GM19468 (cell line): ENCODE results near the gene PTPRG.

Experiments
- ATAC-seq: cut with Tn5 transposase; IDR thresholded peaks from one replicate; pipeline ENCODE4 v1.9.1; 2021; ENCODE audit warnings: mild to moderate bottlenecking, moderate library complexity, moderate number of reproducible peaks; ENCODE audit not compliant: unreplicated experiment; ENCODE audit errors: extremely low read depth

The PTPRG gene

GRCh38 chr3:61615643-61616042 lies 54.3 kb downstream of the PTPRG start:
- no peak for ATAC-seq

- ATAC-seq, result no peak
Measured at GRCh38 chr3:61616586-61616985, 55.2 kb downstream of the PTPRG start.

DNA sequence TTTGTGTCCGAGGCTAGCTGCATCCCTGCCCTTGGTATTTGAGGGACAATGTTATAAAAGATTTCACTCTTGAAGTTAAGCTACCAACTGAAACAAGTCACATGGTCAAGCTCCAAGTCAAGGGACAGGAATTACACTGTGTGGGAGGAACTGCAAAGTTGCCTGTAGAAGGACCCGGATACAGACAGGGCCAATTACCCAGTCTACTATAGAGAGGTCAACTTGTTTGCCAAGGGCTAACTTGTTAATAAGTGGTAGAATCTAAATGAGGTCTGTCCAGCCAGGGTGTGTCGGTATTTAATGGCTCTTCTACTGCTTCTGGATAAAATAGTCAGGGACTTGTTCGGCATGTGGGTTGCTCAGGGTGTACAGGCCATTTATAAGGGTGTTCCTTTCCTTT lies 55.7 kb downstream of the PTPRG start:
- no peak for ATAC-seq

GRCh38 chr3:61617651-61618050 lies 56.3 kb downstream of the PTPRG start:
- ATAC-seq, result no peak

- ATAC-seq, result no peak
Measured at GRCh38 chr3:61618231-61618630, 56.9 kb downstream of the PTPRG start.

DNA sequence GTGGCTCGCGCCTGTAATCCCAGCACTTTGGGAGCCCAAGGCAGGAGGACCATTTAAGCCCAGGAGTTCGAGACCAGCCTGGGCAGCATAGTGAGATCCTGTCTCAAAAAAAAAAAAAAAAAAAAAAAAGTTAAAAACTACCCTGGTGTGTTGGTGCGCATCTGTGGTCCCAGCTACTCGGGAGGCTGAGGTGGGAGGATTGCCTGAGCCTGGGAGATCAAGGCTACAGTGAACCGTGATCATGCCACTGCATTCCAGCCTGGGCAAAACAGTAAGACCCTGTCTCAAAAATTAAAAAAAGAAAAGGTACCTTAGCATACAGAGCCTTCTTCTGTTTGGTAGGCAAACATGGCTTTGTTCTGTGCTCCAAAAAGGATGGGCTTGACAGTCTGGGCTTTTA lies 57.5 kb downstream of the PTPRG start:
- no peak for ATAC-seq

DNA sequence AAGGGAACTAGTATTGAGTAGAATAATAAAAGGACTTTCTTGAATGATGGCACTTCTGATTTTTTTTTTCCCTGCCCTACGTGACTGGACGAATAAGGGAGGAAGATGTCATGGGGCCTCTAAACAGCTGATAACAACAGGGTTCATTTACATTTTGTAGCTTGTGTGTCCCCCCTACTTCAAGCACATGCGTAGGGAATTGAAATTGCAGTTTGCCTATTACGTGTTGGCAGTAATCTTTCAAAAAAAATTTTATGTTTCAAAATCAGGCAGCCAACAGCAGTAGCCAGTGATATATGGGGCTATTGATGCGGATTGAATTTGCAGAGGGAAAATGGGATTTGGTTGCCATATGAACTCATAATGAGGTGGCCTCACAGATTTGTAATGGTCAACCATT lies 58.7 kb downstream of the PTPRG start:
- ATAC-seq, result no peak

GRCh38 chr3:61624300-61624699 lies 62.9 kb downstream of the PTPRG start:
- no peak for ATAC-seq

- no peak for ATAC-seq
Measured at GRCh38 chr3:61625429-61625828, 64.1 kb downstream of the PTPRG start.

DNA sequence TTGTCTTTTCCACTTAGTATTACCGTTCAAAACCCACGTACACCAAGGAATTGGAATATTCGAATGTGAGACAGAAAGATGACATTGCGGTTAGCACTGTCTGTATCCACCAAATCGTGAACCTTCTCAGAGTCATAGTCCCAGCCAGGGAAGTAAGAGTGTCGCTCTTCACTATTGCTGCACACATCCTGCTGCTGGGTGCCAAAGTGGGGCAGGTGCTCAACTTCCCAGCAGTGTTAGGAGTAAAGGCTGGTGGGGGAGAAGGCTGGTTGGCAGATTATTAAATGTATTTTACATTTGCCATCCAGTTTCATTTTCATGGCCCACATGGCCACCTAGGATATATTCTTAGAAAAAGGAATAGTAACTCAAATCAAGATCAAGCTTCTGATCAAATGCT lies 65.1 kb downstream of the PTPRG start:
- ATAC-seq, result no peak

- ATAC-seq, result no peak
Measured at GRCh38 chr3:61627768-61628185, 66.4 kb downstream of the PTPRG start.

DNA sequence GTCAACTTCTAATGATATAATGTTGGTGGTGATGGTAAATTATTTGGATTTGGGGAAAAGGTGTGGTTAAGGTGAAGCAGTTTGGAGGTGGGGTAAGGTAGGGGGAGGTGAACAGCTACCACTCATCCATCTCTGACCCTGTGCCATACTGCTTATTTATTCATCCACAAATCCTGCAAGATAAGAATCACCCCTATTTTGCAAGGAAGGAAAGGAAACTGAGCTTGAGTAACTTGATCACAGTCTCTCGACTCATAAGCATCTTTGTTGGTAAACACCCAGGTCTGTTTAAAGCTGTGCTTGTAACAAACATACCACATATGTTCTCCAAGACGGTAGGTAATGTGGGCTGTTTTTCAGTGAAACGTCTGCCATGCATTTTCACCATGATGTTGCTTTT lies 67.3 kb downstream of the PTPRG start:
- no peak for ATAC-seq

DNA sequence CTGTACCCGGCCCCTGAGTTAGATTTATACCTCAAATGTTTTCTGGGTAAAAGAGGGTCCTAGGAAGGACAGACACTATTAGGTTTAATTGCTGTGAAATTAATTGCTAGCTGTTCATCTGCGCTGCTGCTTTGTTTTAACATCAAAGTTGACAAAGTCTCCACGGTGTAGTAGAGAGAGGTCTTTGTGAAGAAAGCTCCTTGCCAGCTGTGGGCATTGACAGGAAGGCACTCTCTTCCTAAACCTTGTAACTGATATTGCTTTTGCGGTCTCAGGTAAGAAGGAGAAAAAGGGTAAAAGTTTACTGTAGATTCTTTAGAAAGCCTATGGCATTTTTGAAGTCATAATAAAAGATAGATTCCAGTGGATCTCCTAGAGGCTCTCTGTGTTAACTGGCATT lies 68.1 kb downstream of the PTPRG start:
- ATAC-seq, result no peak

DNA sequence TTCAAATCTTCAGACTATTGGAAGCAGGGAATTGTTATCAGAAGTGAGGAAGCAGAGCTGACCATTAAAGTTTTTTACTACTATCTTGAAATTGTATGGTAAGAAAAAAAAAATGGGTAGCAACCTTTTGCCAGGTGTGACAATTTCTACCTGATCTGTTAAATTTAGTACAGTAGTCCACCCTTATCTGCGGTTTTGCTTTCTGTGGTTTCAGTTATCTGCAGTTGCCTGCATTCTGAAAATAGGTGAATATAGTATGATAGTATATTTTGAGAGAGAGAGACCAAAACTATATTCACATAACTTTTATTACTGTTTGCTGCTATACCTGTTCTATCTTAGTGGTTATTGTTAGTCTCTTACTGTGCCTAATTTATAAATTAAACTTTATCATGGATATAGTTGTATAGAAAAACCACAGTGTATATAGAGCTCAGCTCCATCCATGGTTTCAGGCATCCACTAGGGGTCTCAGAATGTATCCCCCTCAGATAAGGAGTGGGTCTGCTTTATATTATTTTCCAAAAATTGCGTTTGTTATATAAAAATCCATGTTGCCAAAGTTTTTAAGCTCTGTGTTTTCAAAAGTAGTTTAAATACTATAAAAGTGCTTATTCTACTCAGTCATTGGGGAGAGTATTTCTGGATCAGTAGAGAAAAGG lies 69.9 kb downstream of the PTPRG start:
- ATAC-seq, result no peak

- no peak for ATAC-seq
Measured at GRCh38 chr3:61632568-61633175, 71.3 kb downstream of the PTPRG start.

GRCh38 chr3:61634678-61635077 lies 73.3 kb downstream of the PTPRG start:
- no peak for ATAC-seq

DNA sequence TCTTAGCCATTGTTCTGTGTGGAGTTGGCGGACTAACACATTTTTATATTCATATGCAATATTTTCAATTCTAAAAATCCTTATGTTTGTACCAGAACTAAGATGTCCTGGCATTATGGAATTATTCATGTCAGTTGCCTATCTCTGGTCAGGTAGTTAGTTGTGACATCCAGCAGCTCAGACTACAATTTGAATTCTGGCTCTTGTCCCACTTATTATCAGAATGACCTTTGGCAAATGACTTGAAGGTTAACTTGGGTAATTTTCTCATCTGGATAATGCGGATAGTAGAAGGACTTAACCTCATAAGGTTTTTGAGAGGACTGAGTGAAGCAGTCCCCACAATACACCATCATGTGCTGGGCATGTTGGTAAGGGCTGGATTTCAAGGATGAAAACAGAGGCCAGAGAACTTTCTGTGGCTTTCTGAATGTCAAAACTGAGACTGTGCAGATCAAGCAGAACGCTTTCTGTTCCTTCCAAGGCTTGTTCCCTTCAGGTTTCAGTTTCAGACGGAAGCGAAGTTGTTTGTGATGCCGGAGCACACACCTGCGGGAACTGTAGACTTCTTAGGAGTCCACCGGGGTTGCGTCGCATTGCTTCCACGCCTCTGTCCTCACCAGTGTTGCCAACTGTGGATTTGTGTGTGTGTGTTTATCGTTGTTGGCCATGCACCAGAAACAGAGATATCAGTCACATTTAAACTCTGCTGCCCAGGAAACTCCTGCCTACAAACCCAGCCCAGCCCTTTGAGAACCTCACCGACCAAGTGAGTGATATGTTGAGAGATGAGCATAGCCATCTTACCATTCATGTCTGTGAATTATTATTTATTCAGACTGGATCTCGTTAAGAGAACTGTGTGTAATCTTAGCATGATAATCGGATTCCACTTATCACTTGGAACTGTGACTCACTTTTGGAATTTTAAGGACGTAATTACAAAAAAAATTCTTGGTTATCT lies 76.0 kb downstream of the PTPRG start:
- ATAC-seq, result no peak

- no peak for ATAC-seq
Measured at GRCh38 chr3:61638741-61639140, 77.4 kb downstream of the PTPRG start.

- no peak for ATAC-seq
Measured at GRCh38 chr3:61639991-61640390, 78.6 kb downstream of the PTPRG start.

DNA sequence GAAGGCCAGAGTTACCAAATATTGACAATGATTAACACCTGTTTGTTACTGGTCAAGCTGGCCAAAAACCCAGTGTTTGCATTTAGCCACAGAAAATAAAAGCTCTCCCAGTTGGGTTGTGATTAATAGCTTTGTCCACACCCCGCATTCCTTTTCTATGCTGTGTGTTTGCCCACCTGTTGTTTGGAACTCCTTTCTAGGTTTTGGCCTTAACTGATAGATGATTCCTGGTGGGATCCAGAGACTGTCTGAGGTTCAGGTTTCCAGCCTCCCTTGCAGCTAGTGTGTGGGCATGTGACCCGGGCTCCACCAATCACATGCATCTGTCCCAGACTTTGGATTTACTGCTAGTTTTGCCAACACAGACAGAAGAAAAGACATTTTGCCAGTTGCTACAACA lies 83.8 kb downstream of the PTPRG start:
- ATAC-seq, result no peak

DNA sequence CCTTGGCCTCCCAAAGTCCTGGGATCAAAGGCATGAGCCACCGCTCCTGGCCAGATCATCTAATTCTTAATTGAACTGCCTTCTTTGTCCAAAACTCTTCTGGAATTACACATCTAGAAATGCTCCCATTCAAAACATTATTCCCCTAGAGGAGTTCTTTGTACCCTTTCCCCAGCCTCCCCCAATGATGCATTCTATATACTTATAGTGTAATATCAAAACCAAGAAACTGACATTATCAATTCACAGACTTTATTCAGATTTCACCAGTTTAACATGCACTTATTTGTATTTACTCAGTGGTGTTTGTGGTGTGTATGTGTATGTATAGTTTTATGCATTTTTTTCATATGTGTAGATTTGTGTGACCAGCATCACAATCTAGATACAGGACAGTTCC lies 85.0 kb downstream of the PTPRG start:
- ATAC-seq, result no peak
